GM18498 (cell line): ENCODE results near the gene EID2.

Experiments used
- ATAC-seq: cut with Tn5 transposase; IDR thresholded peaks from one replicate; pipeline ENCODE4 v1.9.1; 2021; ENCODE audit warnings: mild to moderate bottlenecking, moderate library complexity; ENCODE audit not compliant: unreplicated experiment

EID2 gene, protein sequence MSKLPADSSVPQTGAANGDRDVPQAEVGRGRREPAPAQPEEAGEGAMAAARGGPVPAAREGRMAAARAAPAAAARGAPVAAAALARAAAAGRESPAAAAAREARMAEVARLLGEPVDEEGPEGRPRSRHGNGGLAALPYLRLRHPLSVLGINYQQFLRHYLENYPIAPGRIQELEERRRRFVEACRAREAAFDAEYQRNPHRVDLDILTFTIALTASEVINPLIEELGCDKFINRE

DNA sequence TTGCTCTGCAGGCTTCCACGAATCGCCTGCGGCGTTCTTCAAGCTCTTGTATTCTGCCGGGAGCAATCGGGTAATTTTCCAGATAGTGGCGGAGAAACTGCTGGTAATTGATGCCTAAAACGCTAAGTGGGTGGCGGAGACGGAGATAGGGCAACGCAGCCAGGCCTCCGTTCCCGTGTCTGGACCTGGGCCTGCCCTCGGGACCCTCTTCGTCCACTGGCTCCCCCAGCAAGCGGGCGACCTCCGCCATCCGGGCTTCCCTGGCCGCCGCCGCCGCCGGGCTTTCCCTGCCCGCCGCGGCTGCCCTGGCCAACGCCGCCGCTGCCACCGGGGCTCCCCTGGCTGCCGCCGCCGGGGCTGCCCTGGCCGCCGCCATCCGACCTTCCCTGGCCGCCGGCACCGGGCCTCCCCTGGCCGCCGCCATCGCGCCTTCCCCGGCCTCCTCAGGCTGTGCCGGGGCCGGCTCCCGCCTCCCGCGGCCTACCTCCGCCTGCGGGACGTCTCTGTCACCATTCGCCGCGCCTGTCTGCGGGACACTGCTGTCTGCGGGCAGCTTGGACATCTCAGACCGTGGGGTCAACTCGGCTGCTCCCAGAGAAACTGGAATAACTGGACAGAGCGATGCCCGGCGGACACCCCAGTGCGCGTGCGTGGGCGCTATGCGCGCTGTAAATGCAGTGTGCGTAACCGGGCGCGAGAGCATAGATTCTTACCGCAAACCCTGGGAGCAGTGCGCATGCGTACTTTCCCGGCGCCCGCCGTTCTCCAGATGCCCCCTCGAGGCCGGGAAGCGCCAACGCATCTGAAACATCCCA, at the start of gene EID2:
EID2 (minus strand) TSS at position 644 of the 815 bp plus-strand sequence; CDS start at position 562, 82 bp downstream.
- ATAC-seq, result peak; percentile 90

DNA sequence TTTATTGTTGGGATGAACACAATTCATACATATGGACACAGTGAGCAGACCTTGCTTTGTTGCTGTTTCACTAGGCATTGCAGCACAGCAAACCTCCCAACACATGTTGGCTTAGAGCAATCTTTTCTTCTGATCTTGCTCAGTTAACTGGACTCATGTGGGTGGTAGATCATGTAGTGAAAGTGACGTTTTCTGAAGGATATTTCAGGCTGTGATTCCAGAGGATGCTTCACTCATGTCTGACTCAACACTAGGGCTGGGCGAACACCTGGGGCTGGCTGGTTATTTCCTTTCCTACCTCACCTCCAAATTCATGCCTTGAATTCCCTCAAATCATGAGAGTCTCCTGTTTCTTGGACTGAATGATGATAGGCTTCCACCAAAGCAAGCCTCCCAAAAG, 48.1 kb upstream of the EID2 start:
- no peak for ATAC-seq

DNA sequence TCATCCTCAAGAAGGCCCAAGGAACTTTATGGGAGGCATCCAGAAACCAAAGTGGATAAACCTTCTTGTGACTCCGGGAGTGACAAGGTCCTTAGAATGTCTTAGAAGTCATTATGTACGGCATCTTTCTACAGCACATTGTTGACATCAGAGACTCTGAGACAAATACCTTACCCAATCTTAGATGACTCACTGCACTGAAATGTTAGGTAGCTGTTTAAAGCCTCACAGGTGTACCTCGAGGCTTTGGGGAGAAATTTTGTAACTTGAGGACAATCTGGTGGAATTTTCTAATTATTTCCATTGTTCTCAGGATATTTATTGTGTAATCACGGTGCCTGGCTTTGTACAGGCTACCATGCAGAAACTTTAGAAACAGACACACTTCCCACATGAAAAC, 47.5 kb upstream of the EID2 start:
- no peak for ATAC-seq

DNA sequence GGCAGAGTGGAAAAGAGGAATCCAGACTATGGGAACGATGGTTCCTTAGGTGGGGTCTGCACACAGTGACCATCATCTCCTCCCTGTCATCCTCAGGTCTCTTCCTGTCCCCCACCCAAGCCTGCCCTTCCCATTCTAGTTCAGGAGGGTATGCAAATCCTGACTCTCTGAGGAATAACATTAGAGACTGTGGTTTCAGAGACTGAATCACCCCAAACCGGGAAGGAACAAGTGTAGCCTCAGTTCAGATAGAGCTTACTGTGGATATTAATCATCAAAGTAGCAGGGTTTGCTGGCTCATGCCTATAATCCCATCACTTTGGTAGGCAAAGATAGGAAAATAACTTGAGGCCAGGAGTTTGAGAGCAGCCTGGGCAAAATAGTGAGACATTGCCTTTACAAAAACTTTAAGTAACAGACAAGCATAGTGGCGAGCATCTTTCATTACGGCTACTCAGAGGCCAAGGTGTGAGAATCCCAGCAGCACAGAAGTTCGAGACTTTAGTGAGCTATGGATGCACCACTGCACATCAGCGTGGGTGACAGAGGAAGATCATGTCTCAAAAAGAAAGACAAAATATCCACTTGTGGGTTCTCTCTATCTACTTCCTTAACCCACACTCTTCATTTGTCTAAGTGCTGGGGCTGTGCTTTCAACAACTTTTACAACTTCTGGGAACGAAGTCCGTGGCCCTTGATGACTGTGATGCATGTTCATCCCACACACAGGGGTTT, 43.1 kb upstream of the EID2 start:
- no peak for ATAC-seq

DNA sequence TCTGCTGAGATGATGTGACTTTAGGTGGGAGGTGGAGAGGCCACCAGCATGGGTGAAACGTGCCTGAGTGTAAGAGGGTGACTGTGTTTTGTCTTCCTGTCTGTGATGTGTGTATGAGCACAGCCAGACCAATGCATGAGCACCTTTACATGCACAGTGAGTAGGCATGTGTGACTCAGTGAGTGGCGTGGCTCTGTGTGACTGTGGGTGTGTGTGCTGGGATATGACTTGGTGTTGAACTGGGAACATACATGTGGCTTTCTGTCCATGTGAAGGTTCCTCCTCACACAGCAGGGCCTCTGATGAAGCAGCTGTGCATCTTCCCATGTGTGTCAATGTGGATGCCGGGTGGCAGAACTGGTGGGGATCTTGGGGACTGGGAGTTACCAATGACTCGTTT, 42.5 kb upstream of the EID2 start:
- ATAC-seq, result no peak

DNA sequence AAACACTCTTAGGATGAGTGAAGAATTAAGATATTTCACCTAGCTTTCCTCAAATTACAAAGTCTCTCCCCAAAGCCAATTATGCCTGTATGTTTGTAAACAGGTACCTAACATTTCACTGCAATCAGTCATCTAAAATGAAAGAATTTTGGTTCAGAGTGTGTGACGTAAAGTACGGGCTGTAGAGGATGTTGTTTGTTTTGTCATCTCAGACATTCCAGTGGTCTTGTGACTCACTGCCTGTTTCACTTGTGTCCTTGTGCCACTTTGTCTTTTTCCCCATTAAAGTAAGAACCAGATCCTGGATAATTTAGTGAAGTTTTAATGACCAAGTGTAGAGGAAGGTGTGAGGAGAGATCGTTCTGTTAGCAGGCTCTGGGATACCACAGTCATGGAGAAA, 28.6 kb upstream of the EID2 start:
- ATAC-seq, result no peak

DNA sequence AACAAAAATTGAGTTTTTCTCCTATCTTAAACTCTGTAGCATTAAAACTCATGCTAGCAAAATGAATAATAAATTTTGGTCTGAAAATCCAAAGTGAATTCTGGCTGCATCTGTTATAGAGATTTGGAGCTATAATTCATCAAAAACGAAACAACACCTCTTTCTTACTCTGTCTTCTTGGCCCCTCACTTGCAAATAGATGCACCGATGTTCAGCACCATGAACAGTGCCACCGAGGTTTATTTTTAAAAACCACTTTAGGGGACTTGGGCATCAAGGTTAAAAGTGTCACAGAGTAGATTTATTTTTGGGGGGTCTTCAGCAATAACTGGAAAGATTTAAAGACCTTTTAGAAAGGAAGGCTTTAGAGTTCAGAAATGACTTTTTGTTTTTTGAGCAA, 26.1 kb upstream of the EID2 start:
- no peak for ATAC-seq

DNA sequence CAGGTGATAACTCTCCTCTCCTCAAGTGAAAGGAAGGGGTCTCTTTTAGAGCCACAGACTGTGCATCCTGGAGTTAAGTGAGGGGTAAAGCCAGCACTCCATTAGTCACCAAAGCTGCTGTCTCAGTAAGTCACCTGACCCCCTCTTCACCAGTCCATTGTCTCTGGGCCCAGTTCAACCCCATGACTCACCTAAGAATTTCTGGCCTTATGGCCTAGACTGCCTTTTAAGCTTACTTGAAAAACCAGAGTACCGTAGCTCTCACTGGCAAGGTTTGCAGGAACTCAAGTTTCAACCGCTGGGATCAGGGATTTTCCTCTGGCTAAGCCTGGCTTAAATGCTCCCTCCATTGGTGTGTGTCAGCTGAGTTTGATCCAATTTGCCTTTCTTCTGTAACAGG, 23.4 kb upstream of the EID2 start:
- ATAC-seq, result no peak

DNA sequence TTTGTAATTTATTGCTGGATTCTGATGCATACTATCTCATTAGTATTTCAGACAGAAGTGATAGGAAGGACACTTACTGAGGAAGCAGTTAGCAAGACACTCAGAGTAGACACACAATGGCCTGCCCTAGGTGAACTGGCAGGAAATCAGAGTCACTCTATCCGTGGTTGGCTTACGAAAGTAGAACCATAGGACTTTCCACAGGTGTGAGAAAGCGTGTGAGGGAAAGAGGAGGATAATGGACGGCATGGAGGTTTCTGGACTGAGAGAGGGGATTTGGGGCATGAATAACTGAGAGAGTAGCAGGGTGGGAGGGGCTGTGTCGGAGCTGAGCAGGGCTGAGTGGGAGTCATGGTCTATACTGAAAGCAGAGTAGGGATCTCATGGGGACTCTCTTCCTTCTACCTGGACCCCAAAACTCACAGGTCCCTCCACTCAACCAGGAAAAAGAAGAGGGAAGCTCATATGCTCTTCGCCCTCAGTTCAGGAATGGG, 18.7 kb upstream of the EID2 start:
- peak; percentile 44 for ATAC-seq

DNA sequence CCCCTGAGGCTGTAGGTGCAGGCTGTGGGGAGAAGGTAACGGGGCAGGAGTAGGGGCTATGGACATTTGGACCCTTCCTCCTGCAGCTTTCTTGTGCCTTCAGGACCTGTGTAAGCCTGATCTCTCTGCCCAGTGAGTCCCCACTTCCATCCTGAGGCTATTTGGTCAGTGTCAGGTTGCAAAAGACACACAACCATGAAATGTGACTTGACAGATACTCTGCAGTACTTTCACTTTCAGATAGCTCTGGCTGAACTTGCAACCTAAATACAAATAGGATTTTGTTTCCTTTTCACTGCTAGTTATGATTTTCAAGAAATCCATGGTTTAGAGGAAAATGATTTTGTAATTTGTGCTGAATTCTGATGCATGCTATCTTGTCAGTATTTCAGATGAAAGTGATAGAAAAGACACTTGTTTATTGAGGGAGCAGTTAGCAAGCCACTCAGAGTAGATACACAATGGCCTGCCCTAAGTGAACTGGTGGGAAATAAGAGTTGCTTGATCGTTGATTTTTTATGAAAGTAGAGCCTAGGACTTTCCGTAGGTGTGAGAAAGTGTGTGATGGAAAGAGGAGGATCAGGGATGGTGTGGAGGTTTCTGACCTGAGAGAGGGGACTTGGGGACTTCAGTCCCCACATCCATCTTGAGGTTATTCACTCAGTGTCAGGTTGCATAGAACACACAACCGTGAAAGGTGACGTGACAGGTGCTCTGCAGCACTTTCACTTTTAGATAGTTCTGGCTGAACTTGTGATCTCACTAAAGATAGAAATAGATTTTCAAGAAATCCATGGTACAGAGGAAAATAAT, 18.1 kb upstream of the EID2 start:
- ATAC-seq, result peak; percentile 53

DNA sequence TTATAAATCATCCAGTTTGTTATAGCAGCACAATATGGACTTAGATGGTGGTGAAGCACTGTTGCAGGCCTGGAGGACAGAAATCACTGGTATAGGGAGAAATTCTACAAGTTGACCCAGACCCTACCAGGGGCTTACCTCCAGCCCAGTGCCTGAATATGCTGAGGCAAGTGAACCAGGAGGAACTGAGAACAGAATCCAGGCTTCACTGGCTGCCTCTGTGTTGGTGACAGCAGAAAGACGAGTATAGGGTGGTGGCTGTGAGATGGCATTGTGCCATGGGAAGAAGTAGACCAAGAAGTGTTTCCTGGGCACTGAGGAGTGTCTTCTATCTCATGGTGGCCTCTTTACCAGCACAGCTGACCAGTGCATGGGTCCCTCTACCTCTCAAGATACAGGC, 15.9 kb upstream of the EID2 start:
- no peak for ATAC-seq

DNA sequence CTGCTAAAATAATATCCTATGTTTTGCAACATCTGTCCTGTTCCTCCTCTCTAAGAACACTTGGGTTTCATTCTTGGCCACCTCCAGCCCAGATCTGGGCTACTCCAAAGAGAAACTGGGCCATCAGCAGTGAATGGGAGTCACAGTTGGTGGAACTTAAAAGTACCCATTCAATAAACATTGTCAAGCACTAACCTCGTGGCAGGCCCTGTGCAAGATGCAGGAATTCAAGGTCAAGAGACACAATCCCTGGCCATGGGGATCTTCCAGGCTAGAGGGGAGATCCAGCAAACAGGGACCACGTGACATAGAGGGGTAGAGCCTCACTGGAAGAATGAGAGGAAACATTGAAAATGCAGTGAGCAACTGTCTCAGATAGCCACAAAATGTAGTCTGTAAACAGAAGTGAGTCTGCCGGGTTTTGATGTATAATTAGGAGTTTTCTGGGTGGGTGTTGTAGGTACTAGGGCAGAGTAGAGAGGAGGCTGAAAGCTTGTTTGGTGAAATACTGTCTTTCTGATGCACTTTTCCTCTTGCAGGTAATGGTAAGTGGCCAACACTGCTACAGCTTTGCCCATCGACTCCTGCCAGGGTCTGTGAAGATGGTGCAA, 14.8 kb upstream of the EID2 start:
- ATAC-seq, result no peak

DNA sequence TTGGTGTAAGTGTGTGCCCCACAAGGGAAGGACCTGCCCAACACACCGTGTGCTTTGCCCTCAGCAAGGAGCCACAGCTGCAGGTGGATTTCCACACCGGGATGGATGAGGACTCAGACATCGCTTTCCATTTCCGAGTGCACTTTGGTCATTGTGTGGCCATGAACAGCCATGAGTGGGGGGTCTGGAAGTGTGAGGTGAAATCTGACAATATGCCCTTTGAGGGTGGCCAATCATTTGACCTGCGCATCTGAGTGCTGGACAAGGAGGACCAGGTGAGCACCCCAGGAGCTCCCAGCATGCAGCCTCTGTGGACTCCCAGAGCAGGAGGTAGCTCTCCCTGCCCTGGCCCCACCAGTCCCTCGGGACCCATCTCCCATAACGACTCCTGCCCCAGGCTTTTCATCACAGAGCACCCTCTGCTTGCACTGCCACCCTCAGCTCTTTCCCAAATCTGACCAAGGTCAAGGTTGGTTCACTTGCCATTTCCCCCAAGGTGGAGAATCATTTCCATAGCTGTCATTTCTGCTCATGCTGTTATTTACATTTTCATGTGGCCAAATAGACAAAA, 13.2 kb upstream of the EID2 start:
- no peak for ATAC-seq

DNA sequence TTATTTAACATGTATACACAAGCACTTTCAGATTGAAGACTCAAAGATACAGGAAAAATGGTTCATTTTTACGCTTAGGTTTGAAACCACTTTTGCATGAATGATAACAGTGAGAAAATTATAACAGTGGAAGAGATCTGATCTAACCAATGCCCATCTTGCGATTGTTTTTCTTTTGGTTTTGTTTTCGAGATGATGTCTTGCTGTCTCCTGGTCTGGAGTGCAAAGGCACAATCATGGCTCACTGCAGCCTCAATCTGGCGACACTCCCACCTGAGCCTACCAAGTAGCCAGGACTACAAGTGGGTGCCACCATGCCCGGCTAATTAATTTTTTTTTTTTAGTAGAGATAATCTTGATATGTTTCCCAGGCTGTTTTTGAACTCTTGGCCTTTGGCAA, 10.2 kb upstream of the EID2 start:
- ATAC-seq, result no peak

DNA sequence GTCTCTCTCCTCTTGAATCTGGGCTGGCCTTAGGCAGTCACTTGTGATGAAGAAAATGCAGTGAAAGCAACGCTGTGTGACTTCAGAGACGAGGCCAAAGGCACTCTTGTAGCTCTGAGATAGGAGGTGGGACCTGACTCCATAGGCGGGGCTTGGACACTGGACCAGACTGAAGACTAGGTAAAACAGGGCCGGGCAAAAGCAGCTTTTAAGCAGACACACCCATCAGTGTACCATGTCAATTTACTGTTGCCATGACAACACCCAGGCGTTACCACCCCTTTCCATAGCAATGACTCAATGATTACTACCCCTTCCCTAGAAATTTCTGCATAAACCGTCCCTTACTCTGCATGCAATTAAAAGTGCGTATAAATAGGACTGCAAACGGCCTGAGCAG, 6.6 kb upstream of the EID2 start:
- no peak for ATAC-seq

DNA sequence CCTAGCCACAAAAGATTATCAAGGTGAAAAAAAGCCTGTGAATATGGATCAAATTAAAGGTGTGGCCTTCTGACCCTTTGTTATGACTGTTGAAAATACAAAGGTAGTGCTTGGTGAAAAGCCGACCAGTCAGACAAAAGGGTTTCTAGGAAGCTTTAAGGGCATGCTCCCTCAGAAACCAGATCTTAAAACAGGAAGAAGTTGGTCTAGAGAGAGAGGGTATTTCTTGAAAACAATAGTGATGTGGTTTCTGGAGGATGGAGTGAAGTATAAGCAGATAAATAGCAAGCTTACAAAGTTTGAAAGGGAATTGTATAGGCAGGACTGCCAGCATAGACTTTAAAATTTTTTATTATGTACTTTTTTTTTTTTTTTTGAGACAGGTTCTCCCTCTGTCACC, 5.0 kb upstream of the EID2 start:
- no peak for ATAC-seq

DNA sequence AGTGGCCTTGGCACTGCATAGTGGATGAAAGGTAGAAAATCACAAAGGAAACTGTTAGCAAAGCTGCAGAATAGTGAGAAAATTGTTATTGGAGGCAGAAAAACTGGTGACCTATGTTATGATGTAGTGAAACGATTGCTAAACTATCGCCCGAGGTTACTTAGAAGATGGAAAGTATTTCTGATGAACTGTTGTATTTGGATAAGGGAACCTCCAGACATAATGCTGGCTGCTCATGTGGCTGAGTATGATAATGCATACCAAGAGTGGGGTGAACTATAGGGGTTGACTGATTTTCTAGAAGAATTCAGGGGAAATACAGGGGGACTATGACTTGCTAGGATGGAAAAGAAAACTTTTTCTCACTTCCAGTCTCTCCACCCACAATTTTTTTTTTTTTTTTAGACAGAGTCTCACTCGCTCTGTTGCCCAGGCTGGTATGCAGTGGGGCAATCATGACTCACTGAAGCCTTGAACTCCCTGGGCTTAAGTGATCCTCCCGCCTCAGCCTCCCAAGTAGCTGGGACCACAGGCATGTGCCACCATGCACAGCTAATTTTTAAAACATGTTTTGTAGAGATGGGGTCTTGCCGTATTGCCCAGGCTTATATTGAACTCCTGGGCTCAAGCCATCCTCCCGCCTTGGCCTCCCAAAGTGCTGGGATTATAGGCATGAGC, 4.4 kb upstream of the EID2 start:
- no peak for ATAC-seq

DNA sequence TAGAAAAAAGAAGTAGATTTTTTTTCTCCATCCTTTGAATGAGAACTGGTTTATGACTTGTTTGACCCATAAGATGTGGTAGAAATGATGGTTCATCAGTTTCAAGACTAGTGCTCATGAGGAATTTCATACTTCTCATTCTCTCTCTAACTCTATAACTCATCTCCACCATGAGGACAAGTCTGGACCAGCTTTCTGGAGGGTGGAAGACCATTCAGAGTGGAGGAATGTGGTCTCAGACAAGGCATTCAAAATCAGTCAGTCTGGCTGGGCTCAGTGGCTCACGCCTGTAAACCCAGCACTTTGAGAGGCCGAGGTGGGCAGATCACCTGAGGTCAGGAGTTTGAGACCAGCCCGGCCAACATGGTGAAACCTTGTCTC, 3.5 kb upstream of the EID2 start:
- no peak for ATAC-seq

DNA sequence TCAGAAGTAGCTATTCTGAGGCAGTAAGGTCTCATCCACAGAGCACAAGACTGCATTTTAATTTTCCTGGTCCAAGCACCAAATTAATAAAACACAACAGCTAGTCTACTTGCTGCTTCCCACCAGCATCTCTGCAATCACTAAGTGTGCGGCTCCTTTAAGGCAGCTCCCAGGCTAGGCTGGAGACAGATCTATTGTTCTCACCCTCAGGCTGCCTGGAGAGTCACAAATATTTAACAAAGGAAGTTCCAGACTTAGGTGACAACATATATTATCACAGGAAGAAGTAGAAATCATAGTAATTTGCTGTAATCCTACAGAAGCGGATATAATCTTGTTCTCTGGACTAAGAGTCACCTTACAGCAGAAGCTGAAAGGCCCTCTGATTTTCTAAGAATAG, 2.2 kb upstream of the EID2 start:
- no peak for ATAC-seq

DNA sequence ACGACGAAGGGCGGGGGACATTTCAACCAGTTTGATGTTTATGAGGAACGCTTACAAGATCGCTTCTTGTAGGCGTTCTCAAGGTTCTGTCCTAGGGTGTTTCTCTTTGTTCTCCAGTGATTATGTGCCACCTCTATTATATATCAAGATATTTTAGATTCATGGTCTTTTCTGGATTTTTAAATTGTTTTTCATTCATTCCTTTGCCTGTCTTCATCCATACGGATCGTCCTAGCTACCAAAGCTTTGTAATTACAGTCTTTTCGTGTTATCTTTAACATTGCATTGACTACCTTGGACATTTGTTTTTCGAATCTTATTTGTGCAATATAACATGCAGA, 342 bp upstream of the EID2 start:
- no peak for ATAC-seq
